Measurements from ENCODE around the gene CCDC192.
A peak's percentile ranks its signal among the peaks of the same experiment; 100 is the strongest.

CCDC192 gene

GRCh38 chr5:127923804-127924570, 220.8 kb downstream of the CCDC192 start:
- no peak for DNase-seq (ENCODE audit: low read depth)

- DNase-seq (ENCODE audit: low read depth) = no peak
Measured at GRCh38 chr5:127924606-127925005, 221.4 kb downstream of the CCDC192 start.

- no peak for DNase-seq (ENCODE audit: low read depth)
Measured at GRCh38 chr5:127925916-127926315, 222.7 kb downstream of the CCDC192 start.

GRCh38 chr5:127926974-127927373, 223.8 kb downstream of the CCDC192 start:
- DNase-seq (ENCODE audit: low read depth) = no peak

- no peak for DNase-seq (ENCODE audit: low read depth)
Measured at GRCh38 chr5:127928053-127928452, 224.9 kb downstream of the CCDC192 start.

GRCh38 chr5:127930311-127930710, 227.1 kb downstream of the CCDC192 start:
- DNase-seq (ENCODE audit: low read depth) = peak; percentile 10

- no peak for DNase-seq (ENCODE audit: low read depth)
Measured at GRCh38 chr5:127931396-127931795, 228.2 kb downstream of the CCDC192 start.

GRCh38 chr5:127933348-127933747, 230.2 kb downstream of the CCDC192 start:
- no peak for DNase-seq (ENCODE audit: low read depth)

GRCh38 chr5:127934791-127935256, 231.6 kb downstream of the CCDC192 start:
- peak; percentile 57 for DNase-seq (ENCODE audit: low read depth)

GRCh38 chr5:127935398-127935797, 232.2 kb downstream of the CCDC192 start:
- no peak for DNase-seq (ENCODE audit: low read depth)

- no peak for DNase-seq (ENCODE audit: low read depth)
Measured at GRCh38 chr5:127936439-127936972, 233.3 kb downstream of the CCDC192 start.

GRCh38 chr5:127938746-127939145, 235.6 kb downstream of the CCDC192 start:
- DNase-seq (ENCODE audit: low read depth) = no peak

GRCh38 chr5:127940854-127941253, 237.7 kb downstream of the CCDC192 start:
- no peak for DNase-seq (ENCODE audit: low read depth)

- DNase-seq (ENCODE audit: low read depth) = no peak
Measured at GRCh38 chr5:127941646-127942045, 238.5 kb downstream of the CCDC192 start.

- DNase-seq (ENCODE audit: low read depth) = no peak
Measured at GRCh38 chr5:127942246-127943060, 239.3 kb downstream of the CCDC192 start.

- no peak for DNase-seq (ENCODE audit: low read depth)
Measured at GRCh38 chr5:127943061-127943371, 239.8 kb downstream of the CCDC192 start.

- no peak for DNase-seq (ENCODE audit: low read depth)
Measured at GRCh38 chr5:127944125-127944524, 240.9 kb downstream of the CCDC192 start.

GRCh38 chr5:127947941-127948340, 244.8 kb downstream of the CCDC192 start:
- DNase-seq (ENCODE audit: low read depth) = no peak

- DNase-seq (ENCODE audit: low read depth) = no peak
Measured at GRCh38 chr5:127950707-127951391, 247.7 kb downstream of the CCDC192 start.

GRCh38 chr5:127951791-127952190, 248.6 kb downstream of the CCDC192 start:
- DNase-seq (ENCODE audit: low read depth) = no peak

GRCh38 chr5:127957183-127957582, 254.0 kb downstream of the CCDC192 start:
- peak; percentile 20 for DNase-seq (ENCODE audit: low read depth)

GRCh38 chr5:127957701-127958239, 254.6 kb downstream of the CCDC192 start:
- DNase-seq (ENCODE audit: low read depth) = no peak

All from HS-5 (cell line).